ENCODE results near the gene NHLRC1. TPM values are rescaled to one million over a fixed set of nuclear protein-coding genes. Genes with fewer than 3 reads are reported as not detected.
"Not testable (repeated sequence)": the region's sequence is repeated elsewhere in the genome, so short reads cannot be mapped to it uniquely, and the experiment has no call there.

NHLRC1 gene
- total RNA-seq, 2 donors from 2014 or later: 0.29 to 0.88 TPM

DNA sequence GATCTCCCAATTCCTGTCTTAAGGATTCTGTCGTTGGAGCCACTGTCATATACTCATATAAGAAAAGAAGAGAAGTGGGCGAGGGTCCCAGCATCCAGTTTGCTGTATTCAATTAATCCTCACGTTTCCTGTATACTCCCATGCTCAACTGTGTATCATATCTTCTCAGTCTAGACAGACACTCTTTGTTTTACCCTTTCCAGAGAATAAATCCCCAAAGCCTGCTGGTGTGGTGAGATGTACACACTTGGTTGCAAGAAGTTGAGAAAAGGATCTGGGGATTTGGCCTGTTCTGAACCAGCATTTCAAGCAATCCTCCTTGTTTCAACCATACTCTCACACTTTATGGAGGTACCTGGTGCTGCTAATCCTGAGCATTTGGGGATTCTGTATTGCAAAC lies 29.3 kb upstream of the NHLRC1 start:
- H3K36me3 ChIP-seq (ENCODE audit: control insufficient read depth, insufficient read depth, low read length): peaks cover 14% of the 10 kb centered on the region
- no peak for DNase-seq
- peaks cover 8% of the 10 kb centered on the region for H3K4me1 ChIP-seq (ENCODE audit: control insufficient read depth, insufficient read depth, low read length)
- Mint-ChIP-seq H3K4me1 (peaks cover 27% of the 10 kb centered on the region), H3K9me3 (no peaks in the 10 kb centered on the region), H3K27me3 (ENCODE audit: insufficient read depth) (no peaks in the 10 kb centered on the region), H3K4me3 (no peak overlapping the region), H3K27ac (no peak overlapping the region), H3K36me3 (ENCODE audit: low read depth) (peaks cover 23% of the 10 kb centered on the region)
- H3K4me3 ChIP-seq (ENCODE audit: low read length): no peak overlapping the region
- 89 to 100% methylated on average over 2 to 3 of the region's 3 CpGs for WGBS, 2 experiments (ENCODE audit: insufficient coverage in 1 of 2, insufficient read length in 1 of 2)
- TF ChIP-seq, protein P1, sequence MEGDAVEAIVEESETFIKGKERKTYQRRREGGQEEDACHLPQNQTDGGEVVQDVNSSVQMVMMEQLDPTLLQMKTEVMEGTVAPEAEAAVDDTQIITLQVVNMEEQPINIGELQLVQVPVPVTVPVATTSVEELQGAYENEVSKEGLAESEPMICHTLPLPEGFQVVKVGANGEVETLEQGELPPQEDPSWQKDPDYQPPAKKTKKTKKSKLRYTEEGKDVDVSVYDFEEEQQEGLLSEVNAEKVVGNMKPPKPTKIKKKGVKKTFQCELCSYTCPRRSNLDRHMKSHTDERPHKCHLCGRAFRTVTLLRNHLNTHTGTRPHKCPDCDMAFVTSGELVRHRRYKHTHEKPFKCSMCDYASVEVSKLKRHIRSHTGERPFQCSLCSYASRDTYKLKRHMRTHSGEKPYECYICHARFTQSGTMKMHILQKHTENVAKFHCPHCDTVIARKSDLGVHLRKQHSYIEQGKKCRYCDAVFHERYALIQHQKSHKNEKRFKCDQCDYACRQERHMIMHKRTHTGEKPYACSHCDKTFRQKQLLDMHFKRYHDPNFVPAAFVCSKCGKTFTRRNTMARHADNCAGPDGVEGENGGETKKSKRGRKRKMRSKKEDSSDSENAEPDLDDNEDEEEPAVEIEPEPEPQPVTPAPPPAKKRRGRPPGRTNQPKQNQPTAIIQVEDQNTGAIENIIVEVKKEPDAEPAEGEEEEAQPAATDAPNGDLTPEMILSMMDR (conservative IDR thresholded peaks at IDR 0.05): no peak
- H3K27ac ChIP-seq (ENCODE audit: low read depth, low read length): no peak overlapping the region
- no peak overlapping the region for H3K9ac ChIP-seq (ENCODE audit: extremely low read depth, low read length, poor library complexity, severe bottlenecking)
- H3K9me3 ChIP-seq (ENCODE audit: control insufficient read depth, low read length): no peaks in the 10 kb centered on the region
- H3K27me3 ChIP-seq (ENCODE audit: control insufficient read depth, insufficient read depth, low read length, poor library complexity, severe bottlenecking): no peaks in the 10 kb centered on the region

- not testable (repeated sequence) for H3K4me3 ChIP-seq (ENCODE audit: low read length); H3K27me3 Mint-ChIP-seq (ENCODE audit: insufficient read depth); H3K9ac ChIP-seq (ENCODE audit: extremely low read depth, low read length, poor library complexity, severe bottlenecking); H3K27me3 ChIP-seq (ENCODE audit: control insufficient read depth, insufficient read depth, low read length, poor library complexity, severe bottlenecking); H3K4me3 Mint-ChIP-seq; H3K9me3 Mint-ChIP-seq; H3K27ac Mint-ChIP-seq; H3K9me3 ChIP-seq (ENCODE audit: control insufficient read depth, low read length); H3K4me1 ChIP-seq (ENCODE audit: control insufficient read depth, insufficient read depth, low read length); DNase-seq; H3K27ac ChIP-seq (ENCODE audit: low read depth, low read length)
- 93 to 100% methylated on average over 3 of the region's 3 CpGs for WGBS, 2 experiments (ENCODE audit: insufficient coverage in 1 of 2, insufficient read length in 1 of 2)
- Mint-ChIP-seq H3K36me3 (ENCODE audit: low read depth) (peaks cover 23% of the 10 kb centered on the region), H3K4me1 (peaks cover 27% of the 10 kb centered on the region)
- peaks cover 14% of the 10 kb centered on the region for H3K36me3 ChIP-seq (ENCODE audit: control insufficient read depth, insufficient read depth, low read length)
Measured at GRCh38 chr6:18151391-18151790, 28.9 kb upstream of the NHLRC1 start.

GRCh38 chr6:18148304-18149025 lies 26.0 kb upstream of the NHLRC1 start:
- no peak overlapping the region for H3K27ac ChIP-seq (ENCODE audit: low read depth, low read length)
- H3K4me3 Mint-ChIP-seq: no peak overlapping the region
- TF ChIP-seq, protein P1 (conservative IDR thresholded peaks at IDR 0.05): no peak
- no peak for DNase-seq
- H3K36me3 Mint-ChIP-seq (ENCODE audit: low read depth): peaks cover 26% of the 10 kb centered on the region
- H3K9me3 Mint-ChIP-seq: no peaks in the 10 kb centered on the region
- no peaks in the 10 kb centered on the region for H3K27me3 ChIP-seq (ENCODE audit: control insufficient read depth, insufficient read depth, low read length, poor library complexity, severe bottlenecking)
- 89 to 100% methylated on average over 2 to 5 of the region's 5 CpGs for WGBS, 2 experiments (ENCODE audit: insufficient coverage in 1 of 2, insufficient read length in 1 of 2)
- H3K4me3 ChIP-seq (ENCODE audit: low read length): no peak overlapping the region
- no peaks in the 10 kb centered on the region for H3K9me3 ChIP-seq (ENCODE audit: control insufficient read depth, low read length)
- no peak overlapping the region for H3K27ac Mint-ChIP-seq
- peaks cover 14% of the 10 kb centered on the region for H3K4me1 Mint-ChIP-seq
- no peak overlapping the region for H3K9ac ChIP-seq (ENCODE audit: extremely low read depth, low read length, poor library complexity, severe bottlenecking)
- H3K4me1 ChIP-seq (ENCODE audit: control insufficient read depth, insufficient read depth, low read length): peaks cover 6% of the 10 kb centered on the region
- no peaks in the 10 kb centered on the region for H3K27me3 Mint-ChIP-seq (ENCODE audit: insufficient read depth)
- H3K36me3 ChIP-seq (ENCODE audit: control insufficient read depth, insufficient read depth, low read length): peaks cover 24% of the 10 kb centered on the region

All from endodermal cell (in vitro differentiated cells).